GM18861 (cell line): Measurements from ENCODE around the gene TAX1BP1.
"Not testable (repeated sequence)": the region's sequence is repeated elsewhere in the genome, so short reads cannot be mapped to it uniquely, and the experiment has no call there.

Experiments
- ATAC-seq: cut with Tn5 transposase; IDR thresholded peaks from one replicate; pipeline ENCODE4 v1.9.1; 2021; ENCODE audit not compliant: unreplicated experiment

The TAX1BP1 gene

DNA sequence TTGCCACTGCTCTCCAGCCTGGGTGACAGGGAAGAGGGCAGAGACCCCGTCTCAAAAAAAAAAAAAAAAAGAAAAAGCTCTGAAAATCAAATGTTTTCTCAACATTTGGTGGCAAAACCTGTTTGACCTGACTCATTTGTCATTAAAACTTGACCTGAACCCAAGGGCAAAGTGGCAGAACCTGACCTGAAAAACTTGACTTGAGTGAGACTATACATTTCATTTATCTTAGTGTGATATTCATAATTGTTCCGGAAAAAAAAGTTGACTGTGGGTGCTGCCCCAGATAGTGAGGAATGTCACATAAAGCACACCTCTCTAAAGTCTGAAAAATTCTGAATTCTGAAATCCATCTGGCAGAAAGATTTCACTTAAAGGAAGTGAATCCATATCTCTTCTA, 2.3 kb upstream of the TAX1BP1 start:
- no peak for ATAC-seq

DNA sequence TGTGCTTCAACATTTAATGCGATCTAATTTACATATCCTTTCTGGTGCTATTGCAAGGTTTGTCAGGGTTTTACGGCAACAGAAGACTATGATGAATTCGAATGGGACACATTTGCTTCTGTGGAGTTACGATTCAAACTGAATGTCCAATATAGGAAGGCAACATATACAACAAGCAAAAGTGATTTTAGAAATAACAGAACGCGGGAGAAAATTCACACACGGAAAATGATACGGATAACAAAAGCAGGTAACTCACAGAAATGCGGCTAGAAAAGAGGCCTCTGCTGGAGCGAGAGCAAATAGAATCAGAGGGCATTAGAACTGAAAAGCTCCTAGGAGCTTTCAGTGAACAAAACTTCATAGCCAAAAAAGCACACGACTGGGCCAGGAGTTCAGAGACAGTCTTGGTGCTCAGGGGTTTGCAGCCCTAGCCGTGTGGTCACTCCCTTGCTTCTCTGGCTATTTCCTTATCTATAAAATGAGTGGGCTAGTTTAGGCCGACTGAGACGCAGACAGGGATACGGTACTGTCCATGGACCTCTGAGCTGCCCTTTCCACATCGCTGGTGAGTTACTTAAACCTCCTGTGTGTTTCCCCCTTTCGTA, 557 bp upstream of the TAX1BP1 start:
- ATAC-seq: peak; percentile 27

GRCh38 chr7:27740449-27741086, 606 bp downstream of the TAX1BP1 start:
- ATAC-seq: peak; percentile 65

- not testable (repeated sequence) for ATAC-seq
These were observed 2.2 kb downstream of the TAX1BP1 start for GRCh38 chr7:27742091-27742710.

DNA sequence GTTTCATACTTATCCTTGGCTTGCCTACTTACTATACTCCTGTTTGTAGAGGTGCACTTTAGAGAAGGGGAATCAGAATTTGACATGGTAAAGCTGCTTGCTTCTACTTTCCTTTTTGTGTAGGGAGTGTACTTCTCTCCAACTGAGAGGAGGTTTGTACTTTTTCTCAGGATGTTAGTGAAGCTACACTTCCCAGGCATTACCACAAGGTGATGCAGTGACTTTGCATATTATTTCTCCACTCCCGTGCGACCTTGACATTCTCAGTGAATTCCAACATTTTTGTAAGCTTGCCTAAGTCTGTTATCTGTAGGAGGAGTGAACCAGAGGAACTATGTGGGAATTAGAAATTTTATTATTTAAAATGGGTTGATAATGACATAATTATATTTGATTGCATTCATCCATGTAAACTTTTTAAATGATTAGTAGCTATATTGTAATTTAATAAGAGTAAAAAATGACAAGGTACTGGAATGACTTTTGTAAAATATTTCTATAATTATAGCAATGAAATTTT, 5.2 kb downstream of the TAX1BP1 start:
- ATAC-seq: no peak

DNA sequence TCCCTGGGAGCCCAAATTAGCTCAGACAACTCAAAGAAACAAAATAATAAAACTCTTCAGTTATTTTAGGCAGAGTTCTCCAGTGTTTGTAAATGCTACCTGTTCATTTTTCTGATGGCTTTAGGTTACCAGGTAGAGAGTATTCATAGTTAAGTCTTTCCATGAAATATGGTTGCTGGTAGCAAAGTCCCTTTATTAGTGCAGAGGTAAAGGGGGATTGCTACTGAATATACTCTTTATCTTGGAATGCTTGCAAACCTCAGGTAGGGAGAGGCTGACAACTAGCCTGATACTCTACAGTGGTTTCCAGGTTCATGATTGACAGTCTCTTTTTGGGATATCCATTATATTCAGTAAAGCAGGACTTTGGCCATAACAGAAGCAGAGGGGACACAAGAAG, 6.5 kb downstream of the TAX1BP1 start:
- ATAC-seq: no peak

DNA sequence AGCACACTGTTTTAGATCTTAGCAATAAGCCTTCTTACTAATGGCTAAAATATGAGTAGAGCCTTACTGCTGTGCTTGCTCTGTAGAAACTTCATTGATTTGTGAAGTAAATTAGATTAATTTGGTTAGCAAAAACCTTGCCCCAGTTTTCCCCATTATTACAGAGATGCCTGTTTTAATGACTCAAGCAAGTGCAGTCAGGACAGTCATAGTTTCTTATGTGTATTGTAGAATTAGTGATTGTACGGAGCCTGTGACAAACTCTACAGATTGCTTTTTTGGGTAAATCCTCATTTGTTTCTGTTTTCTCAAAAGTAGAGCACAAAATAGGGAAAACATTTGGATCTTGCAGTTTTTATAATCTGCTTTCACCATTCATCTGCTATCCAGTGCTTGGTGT, 7.0 kb downstream of the TAX1BP1 start:
- no peak for ATAC-seq

DNA sequence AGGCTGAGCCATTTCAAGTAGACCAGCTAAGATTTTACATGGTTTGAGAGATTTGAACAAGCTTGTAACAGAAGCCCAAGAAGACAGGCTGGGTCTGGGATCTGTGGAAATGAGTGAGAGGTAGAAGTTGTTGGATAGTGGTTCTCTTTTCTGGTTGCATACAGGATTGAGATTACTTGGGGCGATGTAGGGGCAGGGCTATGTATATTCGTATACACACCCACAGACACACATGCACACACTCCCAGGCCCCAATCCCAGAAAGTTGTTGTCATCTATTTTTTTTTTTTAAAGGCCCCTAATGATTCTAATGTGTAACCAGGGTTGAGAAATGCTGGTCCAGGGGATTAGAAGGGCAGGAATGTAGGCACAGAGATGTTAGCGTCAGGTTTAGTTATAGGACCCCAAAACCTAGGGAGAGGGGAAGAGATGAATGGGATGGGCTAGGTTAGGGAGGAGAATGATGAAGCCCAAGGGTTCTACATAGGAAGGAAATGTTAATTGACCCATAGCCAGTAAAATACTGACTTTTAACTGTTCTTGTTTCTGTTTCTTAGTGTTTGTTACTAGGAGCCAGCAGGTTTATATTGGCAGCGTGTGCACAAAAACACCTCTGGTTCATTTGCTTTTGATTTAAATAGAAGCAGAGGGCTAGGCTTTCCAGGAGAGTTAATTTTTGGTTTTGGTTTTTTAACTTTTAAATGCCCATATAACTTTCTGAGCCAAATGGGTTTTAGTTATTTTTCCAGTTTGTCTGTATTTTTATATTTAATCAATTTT, 7.8 kb downstream of the TAX1BP1 start:
- ATAC-seq: no peak

DNA sequence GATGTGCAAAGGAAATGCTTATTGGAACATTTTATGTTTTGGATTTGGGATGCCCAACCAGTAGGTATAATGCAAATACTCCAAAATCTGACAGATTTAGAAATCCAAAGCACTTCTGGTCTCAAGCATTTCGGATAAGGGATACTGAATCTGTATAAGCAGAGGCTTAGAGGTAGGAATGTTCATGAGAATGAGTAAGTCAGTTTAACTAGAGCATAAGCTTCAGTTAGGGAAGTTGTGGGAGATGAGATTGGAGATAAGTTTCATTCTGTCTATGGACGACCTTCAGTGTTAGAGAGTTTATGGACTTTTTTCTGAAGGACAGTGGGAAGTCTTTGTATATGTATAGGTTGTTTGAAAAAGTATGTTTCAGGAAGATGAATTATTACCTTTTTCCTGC, 10.4 kb downstream of the TAX1BP1 start:
- ATAC-seq: no peak

DNA sequence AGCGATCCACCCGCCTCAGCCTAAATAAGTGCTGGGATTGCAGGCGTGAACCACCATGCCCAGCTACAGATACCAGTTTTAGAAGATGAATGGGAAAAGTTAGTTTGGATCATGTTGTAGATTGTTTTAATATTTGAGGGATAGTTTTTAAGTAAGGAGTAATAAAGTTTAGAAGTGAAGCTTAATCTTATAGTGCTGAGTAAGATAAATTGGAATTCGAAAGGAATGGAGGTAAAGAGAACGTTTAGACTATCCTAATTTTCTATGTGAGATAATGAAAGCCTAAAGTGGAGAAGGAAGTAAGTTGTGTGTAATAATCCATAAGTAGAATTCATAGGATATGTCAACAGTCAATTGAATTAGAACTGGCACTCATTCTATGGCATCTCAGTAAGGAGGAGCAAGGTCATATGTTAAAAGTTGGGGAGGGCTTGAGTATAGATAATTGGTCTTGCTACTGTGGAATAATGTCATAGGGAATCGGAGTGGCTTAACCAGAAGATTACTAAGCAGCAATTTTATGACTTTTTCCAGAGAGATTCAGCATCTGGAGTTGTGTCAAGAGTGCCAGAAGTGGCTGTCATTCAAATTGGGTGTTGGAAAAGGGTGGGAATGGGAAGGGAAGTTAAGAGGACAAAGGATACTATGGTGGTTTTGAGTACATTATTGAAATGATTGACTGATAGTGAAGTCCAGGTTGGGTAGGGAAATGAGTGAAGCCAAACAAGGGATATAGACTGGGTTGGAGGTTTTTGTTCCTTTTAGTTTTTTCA, 12.1 kb downstream of the TAX1BP1 start:
- ATAC-seq: no peak

GRCh38 chr7:27753863-27754262, 13.9 kb downstream of the TAX1BP1 start:
- no peak for ATAC-seq

DNA sequence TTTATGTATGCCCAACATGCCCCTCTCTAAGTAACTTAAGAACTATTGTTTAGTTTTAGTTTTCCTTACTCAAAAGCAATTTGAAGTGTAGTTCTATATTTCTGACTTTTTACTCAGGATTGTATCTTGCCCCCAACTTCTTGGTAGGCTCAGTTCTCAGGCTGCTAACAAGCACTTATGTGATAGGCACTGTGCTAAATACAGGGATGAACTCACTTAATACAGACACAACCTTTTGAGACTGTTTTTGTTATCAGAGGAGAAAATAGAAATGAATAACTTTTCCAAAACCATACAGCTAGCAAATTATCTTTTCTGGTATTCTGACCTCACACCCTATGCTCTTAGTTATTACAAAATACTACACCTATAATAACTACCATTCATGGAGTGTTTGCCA, 16.3 kb downstream of the TAX1BP1 start:
- ATAC-seq: no peak

GRCh38 chr7:27759491-27759890, 19.5 kb downstream of the TAX1BP1 start:
- no peak for ATAC-seq

- ATAC-seq: no peak
These were observed 22.1 kb downstream of the TAX1BP1 start for GRCh38 chr7:27762062-27762461.

DNA sequence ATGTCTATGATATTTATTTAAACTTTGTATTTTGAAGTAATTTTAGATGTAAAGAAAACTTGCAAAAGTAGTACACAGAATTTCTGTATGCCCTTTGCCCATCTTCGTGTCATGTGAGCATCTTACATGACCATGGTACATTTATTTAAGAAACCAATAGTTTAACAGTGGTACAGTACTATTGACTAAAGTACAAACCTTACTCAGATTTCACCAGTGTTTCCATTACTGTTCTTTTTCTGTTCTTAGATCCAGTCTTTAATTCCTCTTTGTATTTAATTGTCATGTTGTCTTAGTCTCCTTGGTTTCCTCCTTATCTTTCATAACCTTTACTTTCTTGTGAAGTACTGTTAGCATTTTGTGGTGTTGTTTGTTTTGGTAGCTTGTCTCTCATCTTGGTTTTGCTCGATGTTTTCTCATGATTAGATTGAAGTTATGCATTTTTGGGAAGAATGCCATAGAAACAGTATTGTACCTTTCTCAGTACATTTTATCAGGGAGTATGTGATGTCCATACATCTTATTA, 24.1 kb downstream of the TAX1BP1 start:
- no peak for ATAC-seq

DNA sequence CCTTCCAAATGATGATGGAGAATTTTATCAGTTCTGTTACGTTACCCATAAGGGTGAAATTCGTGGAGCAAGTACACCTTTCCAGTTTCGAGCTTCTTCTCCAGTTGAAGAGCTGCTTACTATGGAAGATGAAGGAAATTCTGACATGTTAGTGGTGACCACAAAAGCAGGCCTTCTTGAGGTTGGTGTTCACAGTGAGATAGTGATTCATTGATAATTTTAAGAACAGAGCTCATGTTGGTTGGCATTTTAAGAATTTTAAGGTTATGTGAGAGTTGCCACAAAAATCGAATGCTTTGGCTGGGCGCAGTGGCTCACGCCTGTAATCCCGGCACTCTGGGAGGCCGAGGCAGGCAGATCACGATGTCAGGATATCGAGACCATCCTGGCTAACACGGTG, 25.9 kb downstream of the TAX1BP1 start:
- no peak for ATAC-seq

GRCh38 chr7:27767374-27767773, 27.4 kb downstream of the TAX1BP1 start:
- ATAC-seq: no peak

DNA sequence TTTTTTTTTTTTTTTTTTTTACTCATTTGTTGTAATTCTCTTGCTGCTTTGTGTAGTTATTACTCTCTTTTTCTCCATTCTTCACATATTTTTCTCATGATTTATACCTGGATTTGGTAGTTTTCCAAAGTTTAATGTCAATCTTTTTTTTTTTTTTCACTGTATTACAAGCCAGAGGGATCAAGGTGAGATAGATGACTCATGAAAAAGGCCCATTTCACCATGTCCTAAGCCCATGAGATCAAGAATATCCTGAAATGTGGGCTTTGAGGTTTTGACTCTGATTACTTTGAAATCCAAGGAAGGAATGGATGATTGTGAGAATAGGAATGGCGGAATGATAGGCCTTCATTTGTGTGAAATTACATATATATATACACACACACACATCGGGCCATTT, 31.1 kb downstream of the TAX1BP1 start:
- no peak for ATAC-seq

DNA sequence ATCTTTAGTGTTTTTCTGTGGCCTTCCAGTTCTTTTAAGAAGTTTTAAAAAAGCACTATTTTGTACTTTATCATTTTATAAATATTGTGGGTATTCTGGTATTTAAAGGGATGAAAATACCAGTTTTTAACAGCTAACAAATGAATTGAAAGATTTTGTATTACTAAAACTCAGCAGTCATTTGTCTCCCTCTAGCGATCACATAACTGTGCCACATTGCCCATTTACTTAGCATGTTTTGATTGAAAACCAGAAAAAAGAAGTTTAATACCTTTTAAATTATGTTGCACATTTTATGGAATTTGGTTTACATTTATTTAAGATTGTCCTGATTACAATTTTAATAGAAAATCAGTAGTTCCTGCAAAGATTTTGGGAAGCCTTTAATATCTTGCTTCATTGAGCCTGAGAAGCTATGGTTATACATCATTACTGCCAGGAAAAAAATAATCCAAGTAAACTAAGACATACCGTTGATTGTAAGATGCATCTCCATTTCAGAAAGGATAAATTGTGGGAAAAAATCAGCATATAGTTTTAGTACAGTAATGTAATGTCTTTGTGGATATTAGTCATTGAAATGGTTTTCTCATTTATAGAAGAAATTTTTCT, 34.9 kb downstream of the TAX1BP1 start:
- no peak for ATAC-seq

DNA sequence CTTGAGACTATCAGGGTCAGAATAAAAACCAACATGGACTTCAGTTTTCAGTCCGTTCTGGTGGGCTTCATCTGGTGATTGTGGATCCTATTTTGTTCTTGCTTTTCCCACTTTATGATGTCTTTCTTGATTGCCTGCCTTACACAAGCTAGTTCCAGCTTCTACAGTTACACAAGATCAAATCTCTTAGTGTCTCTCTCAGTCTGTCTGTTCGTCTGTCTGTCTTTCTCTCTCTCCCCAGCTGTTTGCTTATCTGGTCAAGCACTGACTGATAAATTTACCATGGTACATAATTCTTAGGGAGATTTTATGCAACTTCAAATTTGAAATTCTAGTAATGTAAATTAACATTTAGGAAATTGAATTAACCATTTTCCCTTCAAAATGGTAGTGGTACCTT, 35.8 kb downstream of the TAX1BP1 start:
- ATAC-seq: no peak
